Endothelial cell of umbilical vein (primary cell): ENCODE measurements around the gene TCF20. TPM values are rescaled to one million over a fixed set of nuclear protein-coding genes. Genes with fewer than 3 reads are reported as not detected.

Experiments
- BruUV-seq: library from RNA; stranded (reverse); fragments of 400-500 nt; replicated peaks from 2 replicates; lab custom pipeline; 2021; lab: Mats Ljungman, UMichigan
- CTCF ChIA-PET: fragments of 300-600, 350-600 bp; sonication (Branson Sonifier 250); formaldehyde crosslinking; loops from one replicate; lab custom pipeline; 2021; ENCODE audit warnings: antibody characterized with exemption, inconsistent platforms; lab: Charles Lee
- POLR2A ChIA-PET: fragments of 300-600, 350-600 bp; sonication (Branson Sonifier 250); formaldehyde crosslinking; loops from one replicate; lab custom pipeline; 2021; ENCODE audit warnings: antibody characterized with exemption, inconsistent platforms; lab: Charles Lee
- DNase-seq: peaks from one replicate; pipeline ENCODE4 v3.0.0-alpha.2; 2011; ENCODE audit warnings: low read depth, low spot score
- FAIRE-seq: peaks from 2 replicates; lab custom pipeline; 2011; peaks lifted over from hg19 to GRCh38; lab: Jason Lieb, UNC
- H2AFZ ChIP-seq: 2 replicates; pipeline ENCODE4 v1.6.0; 2012; ENCODE audit warnings: low read depth, low read length, control low read depth, inconsistent platforms
- H3K27ac ChIP-seq: 2 replicates; pipeline ENCODE4 v1.5.1; 2011; ENCODE audit warnings: low read depth, mild to moderate bottlenecking, control low read depth, low read length, moderate library complexity; ENCODE audit not compliant: insufficient read depth
- H3K27me3 ChIP-seq, 2 experiments: 2 replicates each; pipeline versions ENCODE4 v1.6.0 to v1.6.1; 2011; ENCODE audit warnings: low read length in 2 of 2, mixed read lengths in 1 of 2; ENCODE audit not compliant: control insufficient read depth in 2 of 2, insufficient read depth in 2 of 2
- H3K36me3 ChIP-seq, 2 experiments: 2 replicates in 1 of 2; 3 replicates in 1 of 2; pipeline ENCODE4 v1.5.1; 2011; ENCODE audit warnings: low read length in 2 of 2, mild to moderate bottlenecking in 1 of 2, moderate library complexity in 1 of 2; ENCODE audit not compliant: control insufficient read depth in 2 of 2, insufficient read depth in 2 of 2; ENCODE audit errors: extremely low read depth in 1 of 2
- H3K4me1 ChIP-seq: 3 replicates; pipeline ENCODE4 v1.5.1; 2011; ENCODE audit warnings: mild to moderate bottlenecking, low read length; ENCODE audit not compliant: control insufficient read depth, insufficient read depth; ENCODE audit errors: extremely low read depth
- H3K4me2 ChIP-seq: 2 replicates; pipeline ENCODE4 v1.6.1; 2011; ENCODE audit warnings: low read length, control low read depth, mixed read lengths; ENCODE audit not compliant: insufficient read depth
- H3K4me3 ChIP-seq, 3 experiments: fragments of 200-600 bp in 1 of 3; sonication (generic), shearing (Covaris generic) in 1 of 3; replicated peaks in 1 of 3; 2 replicates each; pipeline ENCODE4 v1.5.1; 2011 to 2016; ENCODE audit warnings: control low read depth in 3 of 3, low read length in 3 of 3, mild to moderate bottlenecking in 2 of 3, inconsistent platforms in 1 of 3, low read depth in 1 of 3, moderate library complexity in 1 of 3; ENCODE audit not compliant: insufficient read depth in 1 of 3
- H3K79me2 ChIP-seq: 2 replicates; pipeline ENCODE4 v1.6.0; 2012; ENCODE audit warnings: low read length, inconsistent platforms; ENCODE audit not compliant: control insufficient read depth, insufficient read depth
- H3K9ac ChIP-seq: replicated peaks from 2 replicates; pipeline ENCODE3; 2011; ENCODE audit warnings: low read length, control low read depth; ENCODE audit not compliant: insufficient read depth; ENCODE audit errors: extremely low read depth
- H3K9me1 ChIP-seq: replicated peaks from 3 replicates; pipeline ENCODE4 v1.6.0; 2011; ENCODE audit warnings: mild to moderate bottlenecking, low read length; ENCODE audit not compliant: control insufficient read depth, insufficient read depth; ENCODE audit errors: extremely low read depth
- H3K9me3 ChIP-seq: replicated peaks from 2 replicates; pipeline ENCODE4 v1.5.1; 2012; ENCODE audit warnings: low read length, inconsistent platforms; ENCODE audit not compliant: control insufficient read depth, insufficient read depth
- H4K20me1 ChIP-seq: replicated peaks from 2 replicates; pipeline ENCODE3; 2011; ENCODE audit warnings: mild to moderate bottlenecking, low read length; ENCODE audit not compliant: control insufficient read depth, insufficient read depth; ENCODE audit errors: extremely low read depth
- CTCF ChIP-seq, 2 donors: IDR thresholded peaks; 1 replicate in 1 of 2; 2 replicates in 1 of 2; pipeline ENCODE4 v1.5.1; 2011; ENCODE audit warnings: low read length in 2 of 2, mild to moderate bottlenecking in 2 of 2, moderate library complexity in 2 of 2, control low read depth in 1 of 2, inconsistent platforms in 1 of 2, low read depth in 1 of 2; ENCODE audit not compliant: insufficient read depth in 1 of 2; ENCODE audit errors: extremely low read depth in 1 of 2
- JUN ChIP-seq: IDR thresholded peaks from 2 replicates; pipeline ENCODE4 v1.6.1; 2011; ENCODE audit warnings: borderline replicate concordance, low read depth; ENCODE audit not compliant: insufficient read length, insufficient read depth
- dilution Hi-C: fragments of 300-500 bp; cut with MboI; formaldehyde crosslinking; loops from one replicate; pipeline ENCODE4 v1.15.0; 2019; ENCODE audit warnings: low sequenced_read_pairs; ENCODE audit not compliant: extremely low pct_ligation_motif_present
- intact Hi-C: fragments of 100-400 bp; cut with micrococcal nuclease; formaldehyde crosslinking; loops from one replicate; pipeline ENCODE4 v1.10.0; 2022
- polyA plus RNA-seq, 4 experiments: library from polyadenylated mRNA; depleted of rRNA in 3 of 4; stranded (reverse) in 3 of 4; unstranded in 1 of 4; fragments of >200 nt; gene quantifications; 2 replicates each; pipeline versions ENCODE4 v1.2.1 to v1.2.3, GENCODE V29; 2011 to 2012; ENCODE audit warnings: missing spikeins in 1 of 4
- total RNA-seq: library from RNA; stranded (reverse); gene quantifications from 2 replicates; pipeline ENCODE4 v1.2.3, GENCODE V29; 2021
- TF ChIP-seq, protein P1 (sequence below): IDR thresholded peaks from 2 replicates; pipeline ENCODE4 v1.6.1; 2011; ENCODE audit not compliant: insufficient read depth, insufficient read length

Gene TCF20
- total and polyA plus RNA-seq, 2 donors (not counting 3 experiments of a cell fraction or from before 2014, with no cell fraction given): 11.2 to 36.7 TPM

GRCh38 chr22:42277988-42278776, 7.7 kb upstream of the TCF20 start:
- dilution Hi-C loops: no loop called here
- ChIA-PET CTCF (interaction anchor here (1.0 to 2.1 kb wide), 9 partner anchors 9 to 312 kb away, joined by 3 to 8 read pairs (median 5); no protein-coding TSS in a partner anchor), POLR2A (interaction anchor here (0.6 kb wide), 1 partner anchor 145 kb away, joined by 4 read pairs; no protein-coding TSS in a partner anchor)
- Histone ChIP-seq H3K4me3 (no peak overlapping the region), H3K9me1 (no peaks in the 10 kb centered on the region), H3K27me3 (peaks cover 4 to 16% of the 10 kb centered on the region in 2 experiments), H4K20me1 (no peaks in the 10 kb centered on the region), H3K4me2 (no peak overlapping the region), H3K9me3 (no peaks in the 10 kb centered on the region), H2AFZ (no peak overlapping the region), H3K4me1 (no peaks in the 10 kb centered on the region), H3K79me2 (no peaks in the 10 kb centered on the region), H3K36me3 (no peaks in the 10 kb centered on the region), H3K27ac (no peak overlapping the region), H3K9ac (no peak overlapping the region)
- no TSS peak for BruUV-seq
- FAIRE-seq (no peak), DNase-seq (peak; percentile 20)
- TF ChIP-seq, protein P1, sequence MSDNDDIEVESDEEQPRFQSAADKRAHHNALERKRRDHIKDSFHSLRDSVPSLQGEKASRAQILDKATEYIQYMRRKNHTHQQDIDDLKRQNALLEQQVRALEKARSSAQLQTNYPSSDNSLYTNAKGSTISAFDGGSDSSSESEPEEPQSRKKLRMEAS: no peak
- TF ChIP-seq JUN: no peak
- peak in 1 of 2 donors; percentile 17 for TF ChIP-seq CTCF (IDR thresholded peaks at IDR 0.05; ENCODE audit: extremely low read depth in 1 of 2, insufficient read depth in 1 of 2, low read depth in 1 of 2, low read length in 2 of 2)
- intact Hi-C loops: loop anchor here (10.0 kb wide), 1 partner anchor 157 kb away; the partner anchor contains the start of gene NFAM1
